Activated naive CD4-positive, alpha-beta T cell treated with anti-CD3 and anti-CD28 coated beads for 36 hours (primary cell): Measurements from ENCODE around the gene TMTC2. TPM values are rescaled to one million over a fixed set of nuclear protein-coding genes. Genes with fewer than 3 reads are reported as not detected.
A peak's percentile ranks its signal among the peaks of the same experiment; 100 is the strongest.

Experiments used
- CTCF ChIA-PET: fragments of 350-600 bp; sonication (Branson Sonifier 250); formaldehyde crosslinking; loops from one replicate; lab custom pipeline; 2021; ENCODE audit warnings: antibody characterized with exemption; lab: Charles Lee
- DNase-seq: peaks from one replicate; pipeline ENCODE4 v3.0.0-alpha.2; 2020
- H3K27ac Mint-ChIP-seq: one replicate; pipeline ENCODE4 v1.8.0; 2021; ENCODE audit warnings: mild to moderate bottlenecking, mixed read lengths
- H3K27me3 Mint-ChIP-seq: one replicate; pipeline ENCODE4 v1.8.0; 2021; ENCODE audit warnings: low read depth, mixed read lengths
- H3K36me3 Mint-ChIP-seq: one replicate; pipeline ENCODE4 v1.8.0; 2021; ENCODE audit warnings: low read depth, mixed read lengths
- H3K4me1 Mint-ChIP-seq: one replicate; pipeline ENCODE4 v1.8.0; 2021; ENCODE audit warnings: low read depth, mixed read lengths
- H3K4me3 Mint-ChIP-seq: one replicate; pipeline ENCODE4 v1.8.0; 2021; ENCODE audit warnings: mild to moderate bottlenecking, moderate library complexity, mixed read lengths
- H3K9me3 Mint-ChIP-seq: one replicate; pipeline ENCODE4 v1.8.0; 2021; ENCODE audit warnings: mixed read lengths
- intact Hi-C: fragments of 100-400 bp; cut with micrococcal nuclease; formaldehyde crosslinking; loops from one replicate; pipeline ENCODE4 v1.15.1; 2023
- total RNA-seq, 2 experiments: library from RNA; stranded (reverse); gene quantifications; one replicate each; pipeline ENCODE4 v1.2.3, GENCODE V29; 2021

The TMTC2 gene
- total RNA-seq, 2 experiments from 2014 or later = 3.1 TPM

GRCh38 chr12:82660541-82661325, 26.0 kb upstream of the TMTC2 start:
- no peak for DNase-seq
- Mint-ChIP-seq H3K36me3 (no peaks in the 10 kb centered on the region), H3K4me1 (no peaks in the 10 kb centered on the region), H3K27me3 (peaks cover 25% of the 10 kb centered on the region), H3K27ac (no peak overlapping the region), H3K9me3 (no peaks in the 10 kb centered on the region), H3K4me3 (no peak overlapping the region)
- CTCF ChIA-PET = no interaction called here
- intact Hi-C loops = no loop called here

DNA sequence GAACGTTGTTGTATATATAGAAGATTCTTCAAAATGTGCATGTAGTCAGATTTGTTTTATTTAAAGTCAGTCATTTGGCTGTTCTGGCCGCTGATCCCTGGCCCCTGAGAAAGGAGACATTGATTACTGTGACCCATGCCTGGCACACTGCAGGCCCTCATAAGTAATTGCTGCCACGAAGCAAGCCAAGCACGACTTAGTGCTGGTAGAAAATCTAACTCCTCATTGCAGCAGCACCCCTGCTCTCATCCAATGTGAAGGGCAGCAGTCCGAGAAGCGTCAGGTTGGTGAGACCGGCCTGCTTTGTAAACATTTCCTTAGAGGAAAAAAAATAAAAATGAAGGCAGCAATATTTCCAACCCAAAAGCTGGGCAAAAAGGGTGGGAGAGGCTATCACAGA, 22.8 kb upstream of the TMTC2 start:
- no peak overlapping the region for H3K27ac Mint-ChIP-seq
- H3K4me3 Mint-ChIP-seq = no peak overlapping the region
- CTCF ChIA-PET = no interaction called here
- intact Hi-C loops = no loop called here
- no peaks in the 10 kb centered on the region for H3K9me3 Mint-ChIP-seq
- no peaks in the 10 kb centered on the region for H3K4me1 Mint-ChIP-seq
- no peak for DNase-seq
- no peaks in the 10 kb centered on the region for H3K36me3 Mint-ChIP-seq
- H3K27me3 Mint-ChIP-seq = peaks cover 31% of the 10 kb centered on the region

DNA sequence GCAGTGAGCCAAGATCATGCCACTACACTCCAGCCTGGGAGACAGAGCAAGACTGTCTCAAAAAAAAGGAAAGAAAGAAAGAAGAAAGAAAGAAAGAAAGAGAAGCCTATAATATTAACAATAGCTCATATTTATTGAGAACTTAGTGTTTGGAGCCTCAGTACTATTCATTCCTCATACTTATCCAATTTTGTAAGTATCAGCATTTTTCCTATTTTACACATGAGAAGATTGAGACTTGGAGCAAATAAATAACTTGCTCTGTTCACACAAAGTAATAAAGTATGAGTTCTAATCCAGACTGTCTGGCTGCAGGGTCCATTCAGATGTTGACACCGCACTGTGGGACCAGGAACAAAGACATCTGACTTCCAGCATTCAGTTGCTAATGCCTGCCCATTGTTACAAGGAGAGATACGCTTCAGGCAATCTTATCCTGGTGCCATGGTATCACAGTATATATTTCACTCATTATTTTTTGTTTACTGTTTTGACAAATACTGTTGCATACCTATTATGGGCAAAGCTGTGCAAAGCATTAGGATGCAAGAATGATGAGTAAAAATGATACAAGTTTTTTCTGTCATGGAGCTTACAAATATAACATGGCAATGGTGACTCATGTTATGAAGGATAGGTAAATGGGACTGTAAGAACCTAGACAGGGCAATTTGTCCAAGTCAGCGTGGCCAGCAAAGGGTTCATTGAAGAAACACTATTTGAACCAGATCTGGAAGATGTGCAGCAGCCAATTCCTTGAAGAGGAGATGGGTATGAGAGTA, 21.4 kb upstream of the TMTC2 start:
- Mint-ChIP-seq H3K9me3 (no peaks in the 10 kb centered on the region), H3K27me3 (peaks cover 26% of the 10 kb centered on the region), H3K27ac (no peak overlapping the region), H3K4me1 (no peaks in the 10 kb centered on the region), H3K4me3 (no peak overlapping the region), H3K36me3 (no peaks in the 10 kb centered on the region)
- no peak for DNase-seq
- intact Hi-C loops = no loop called here
- CTCF ChIA-PET = no interaction called here

GRCh38 chr12:82666830-82667229, 19.9 kb upstream of the TMTC2 start:
- intact Hi-C loops = no loop called here
- no peaks in the 10 kb centered on the region for H3K9me3 Mint-ChIP-seq
- no peak overlapping the region for H3K27ac Mint-ChIP-seq
- no peak for DNase-seq
- peaks cover 24% of the 10 kb centered on the region for H3K27me3 Mint-ChIP-seq
- H3K36me3 Mint-ChIP-seq = no peaks in the 10 kb centered on the region
- no peaks in the 10 kb centered on the region for H3K4me1 Mint-ChIP-seq
- no peak overlapping the region for H3K4me3 Mint-ChIP-seq
- CTCF ChIA-PET = no interaction called here

GRCh38 chr12:82671673-82672195, 15.0 kb upstream of the TMTC2 start:
- no peaks in the 10 kb centered on the region for H3K9me3 Mint-ChIP-seq
- H3K27ac Mint-ChIP-seq = no peak overlapping the region
- H3K4me1 Mint-ChIP-seq = no peaks in the 10 kb centered on the region
- no peak for DNase-seq
- H3K27me3 Mint-ChIP-seq = peaks cover 18% of the 10 kb centered on the region
- intact Hi-C loops = no loop called here
- H3K36me3 Mint-ChIP-seq = no peaks in the 10 kb centered on the region
- H3K4me3 Mint-ChIP-seq = no peak overlapping the region
- CTCF ChIA-PET = interaction anchor here (0.7 kb wide), 1 partner anchor 379 kb away, joined by 3 read pairs; no protein-coding TSS in a partner anchor

- H3K36me3 Mint-ChIP-seq = no peaks in the 10 kb centered on the region
- CTCF ChIA-PET = interaction anchor here (4.7 kb wide), 1 partner anchor 13 kb away, joined by 21 read pairs; the partner anchor contains the start of gene TMTC2
- no peak overlapping the region for H3K4me3 Mint-ChIP-seq
- no peak overlapping the region for H3K27ac Mint-ChIP-seq
- DNase-seq = no peak
- no peaks in the 10 kb centered on the region for H3K9me3 Mint-ChIP-seq
- intact Hi-C loops = no loop called here
- peaks cover 13% of the 10 kb centered on the region for H3K27me3 Mint-ChIP-seq
- no peaks in the 10 kb centered on the region for H3K4me1 Mint-ChIP-seq
Measured at GRCh38 chr12:82672811-82673495, 13.8 kb upstream of the TMTC2 start.

DNA sequence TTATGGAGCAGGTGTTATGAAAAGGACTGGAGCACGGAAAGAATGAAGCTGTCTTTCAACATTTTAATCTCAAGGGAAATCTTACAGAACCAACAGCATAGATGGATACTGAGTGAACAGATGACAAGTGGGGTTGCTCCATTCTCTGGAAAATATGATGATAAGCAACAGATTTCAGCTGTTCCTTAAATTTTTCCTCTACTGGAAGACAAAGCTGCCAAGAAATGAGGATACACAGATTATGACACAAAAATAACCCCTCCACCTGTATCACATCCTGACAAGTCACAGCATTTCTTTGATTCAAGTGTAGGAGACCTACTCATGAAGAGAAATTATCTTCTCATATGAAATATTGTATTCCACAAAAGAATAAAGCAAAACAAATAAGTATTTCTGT, 13.0 kb upstream of the TMTC2 start:
- H3K4me3 Mint-ChIP-seq = no peak overlapping the region
- H3K4me1 Mint-ChIP-seq = no peaks in the 10 kb centered on the region

GRCh38 chr12:82675246-82675645, 11.5 kb upstream of the TMTC2 start:
- Mint-ChIP-seq H3K27ac (no peak overlapping the region), H3K36me3 (no peaks in the 10 kb centered on the region), H3K9me3 (no peaks in the 10 kb centered on the region), H3K27me3 (peaks cover 17% of the 10 kb centered on the region), H3K4me1 (no peaks in the 10 kb centered on the region), H3K4me3 (no peak overlapping the region)
- CTCF ChIA-PET = interaction anchor here (4.7 kb wide), 1 partner anchor 11 kb away, joined by 21 read pairs; the partner anchor contains the start of gene TMTC2
- intact Hi-C loops = no loop called here
- DNase-seq = no peak

More for the DNA sequence above, 13.0 kb upstream of the TMTC2 start:
- no peak for DNase-seq
- Mint-ChIP-seq H3K9me3 (no peaks in the 10 kb centered on the region), H3K36me3 (no peaks in the 10 kb centered on the region), H3K27ac (no peak overlapping the region), H3K27me3 (peaks cover 13% of the 10 kb centered on the region)
- CTCF ChIA-PET = interaction anchor here (0.6 to 4.7 kb wide), 2 partner anchors 13 to 542 kb away, joined by 4 to 21 read pairs; partner anchors contain the start of gene TMTC2
- intact Hi-C loops = no loop called here

GRCh38 chr12:82682326-82682725, 4.4 kb upstream of the TMTC2 start:
- H3K4me1 Mint-ChIP-seq = no peaks in the 10 kb centered on the region
- CTCF ChIA-PET = no interaction called here
- H3K4me3 Mint-ChIP-seq = no peak overlapping the region
- DNase-seq = no peak
- H3K36me3 Mint-ChIP-seq = no peaks in the 10 kb centered on the region
- intact Hi-C loops = no loop called here
- no peaks in the 10 kb centered on the region for H3K9me3 Mint-ChIP-seq
- H3K27me3 Mint-ChIP-seq = peaks cover 13% of the 10 kb centered on the region
- no peak overlapping the region for H3K27ac Mint-ChIP-seq

- H3K27ac Mint-ChIP-seq = no peak overlapping the region
Measured at GRCh38 chr12:82682851-82683261, 3.9 kb upstream of the TMTC2 start.

DNA sequence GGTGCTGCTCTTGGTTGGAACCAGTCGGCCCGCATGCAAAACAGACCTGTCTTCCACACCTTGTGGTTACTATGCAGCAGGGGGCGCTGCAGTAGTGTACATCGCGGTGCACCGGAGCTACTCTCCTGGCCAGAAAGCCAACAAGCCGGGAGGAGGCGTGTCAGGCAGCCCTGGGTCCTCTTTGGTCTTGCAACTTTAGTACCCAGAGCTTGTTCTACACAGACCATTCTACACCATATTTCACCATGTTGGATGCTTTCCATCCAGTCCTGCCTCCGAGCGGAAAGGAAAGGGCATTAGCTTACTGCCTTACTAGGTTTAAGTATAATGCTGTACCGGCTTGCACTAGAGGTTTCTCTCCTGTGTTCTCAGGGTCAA, 927 bp upstream of the TMTC2 start:
- intact Hi-C loops = loop anchor here (1.0 to 5.0 kb wide), 10 partner anchors 87 to 1818 kb away; partner anchors contain the start of genes CCDC59 and METTL25
- peaks cover 3% of the 10 kb centered on the region for H3K36me3 Mint-ChIP-seq
- H3K27me3 Mint-ChIP-seq = peaks cover 6% of the 10 kb centered on the region
- H3K4me1 Mint-ChIP-seq = peaks cover 11% of the 10 kb centered on the region
- peak overlapping the region; percentile 84 for H3K4me3 Mint-ChIP-seq
- peak overlapping the region; percentile 68 for H3K27ac Mint-ChIP-seq
- CTCF ChIA-PET = interaction anchor here (0.6 to 2.4 kb wide), 37 partner anchors 10 to 1818 kb away, joined by 3 to 21 read pairs (median 3); no protein-coding TSS in a partner anchor
- peak; percentile 97 for DNase-seq
- H3K9me3 Mint-ChIP-seq = no peaks in the 10 kb centered on the region

More at GRCh38 chr12:82682851-82683261, 3.9 kb upstream of the TMTC2 start:
- peaks cover 13% of the 10 kb centered on the region for H3K27me3 Mint-ChIP-seq
- no peaks in the 10 kb centered on the region for H3K4me1 Mint-ChIP-seq
- H3K36me3 Mint-ChIP-seq = no peaks in the 10 kb centered on the region
- no peaks in the 10 kb centered on the region for H3K9me3 Mint-ChIP-seq
- intact Hi-C loops = no loop called here
- no peak for DNase-seq
- no peak overlapping the region for H3K4me3 Mint-ChIP-seq
- CTCF ChIA-PET = no interaction called here
